Liver (tissue), 9 donors: ENCODE results near the gene PLA2G6. TPM values are rescaled to one million over a fixed set of nuclear protein-coding genes. Genes with fewer than 3 reads are reported as not detected.

ENCODE experiments used
- DNase-seq: peaks from one replicate; pipeline ENCODE4 v3.0.0-alpha.2; 2017; ENCODE audit warnings: low spot score
- H3K27ac ChIP-seq, 2 donors: one replicate each; pipeline ENCODE4 v1.7.0; 2013; ENCODE audit warnings: inconsistent platforms in 2 of 2, low read length in 2 of 2, control low read depth in 1 of 2, low read depth in 1 of 2, mild to moderate bottlenecking in 1 of 2
- H3K27me3 ChIP-seq, 4 donors: one replicate each; pipeline versions ENCODE4 v1.6.1 to v1.7.0; 2013; ENCODE audit warnings: low read length in 3 of 4, inconsistent platforms in 1 of 4, mild to moderate bottlenecking in 1 of 4, moderate library complexity in 1 of 4; ENCODE audit not compliant: control insufficient read depth in 4 of 4, insufficient read depth in 4 of 4
- H3K36me3 ChIP-seq, 4 donors: one replicate each; pipeline versions ENCODE4 v1.6.1 to v1.7.0; 2013; ENCODE audit warnings: low read length in 3 of 4, mild to moderate bottlenecking in 3 of 4, low read depth in 1 of 4, moderate library complexity in 1 of 4; ENCODE audit not compliant: control insufficient read depth in 4 of 4, insufficient read depth in 3 of 4
- H3K4me1 ChIP-seq, 4 donors: one replicate each; pipeline versions ENCODE4 v1.6.1 to v1.7.0; 2013; ENCODE audit warnings: low read length in 3 of 4, mild to moderate bottlenecking in 3 of 4, moderate library complexity in 1 of 4; ENCODE audit not compliant: control insufficient read depth in 4 of 4, insufficient read depth in 4 of 4
- H3K4me3 ChIP-seq, 3 donors: one replicate each; pipeline versions ENCODE4 v1.6.1 to v1.7.0; 2013; ENCODE audit warnings: low read length in 3 of 3, control low read depth in 1 of 3, low read depth in 1 of 3, mild to moderate bottlenecking in 1 of 3
- H3K9ac ChIP-seq, 2 donors: one replicate each; pipeline ENCODE4 v1.7.0; 2013; ENCODE audit warnings: low read length in 2 of 2, mild to moderate bottlenecking in 2 of 2, moderate library complexity in 2 of 2, control low read depth in 1 of 2, low read depth in 1 of 2
- H3K9me3 ChIP-seq, 4 donors: one replicate each; pipeline versions ENCODE4 v1.6.1 to v1.7.0; 2013; ENCODE audit warnings: low read length in 3 of 4; ENCODE audit not compliant: control insufficient read depth in 4 of 4
- FOXA1 ChIP-seq: IDR thresholded peaks from 2 replicates; pipeline ENCODE4 v1.6.1; 2016; ENCODE audit warnings: antibody characterized with exemption
- GABPA ChIP-seq, 2 donors: IDR thresholded peaks in 1 of 2; conservative IDR thresholded peaks in 1 of 2; 2 replicates each; pipeline ENCODE4 v1.6.1; 2016; ENCODE audit warnings: antibody characterized with exemption in 2 of 2, mild to moderate bottlenecking in 1 of 2, moderate library complexity in 1 of 2
- HNF4G ChIP-seq: IDR thresholded peaks from 2 replicates; pipeline ENCODE4 v1.6.1; 2016; ENCODE audit warnings: antibody characterized with exemption
- NR2F2 ChIP-seq: IDR thresholded peaks from 2 replicates; pipeline ENCODE4 v1.6.1; 2016; ENCODE audit warnings: antibody characterized with exemption
- RAD21 ChIP-seq, 2 donors: IDR thresholded peaks; 2 replicates each; pipeline ENCODE4 v1.6.1; 2016; ENCODE audit warnings: antibody characterized with exemption in 2 of 2, mild to moderate bottlenecking in 2 of 2
- RXRA ChIP-seq, 2 donors: IDR thresholded peaks; 2 replicates each; pipeline ENCODE4 v1.6.1; 2017 to 2018; ENCODE audit warnings: antibody characterized with exemption in 2 of 2, mild to moderate bottlenecking in 1 of 2
- SP1 ChIP-seq: IDR thresholded peaks from 2 replicates; pipeline ENCODE4 v1.6.1; 2018; ENCODE audit warnings: antibody characterized with exemption, mild to moderate bottlenecking
- TAF1 ChIP-seq: conservative IDR thresholded peaks from 2 replicates; pipeline ENCODE4 v1.6.1; 2016; ENCODE audit warnings: antibody characterized with exemption, mild to moderate bottlenecking
- YY1 ChIP-seq: IDR thresholded peaks from 2 replicates; pipeline ENCODE4 v1.6.1; 2016; ENCODE audit warnings: antibody characterized with exemption, mild to moderate bottlenecking
- WGBS: extraction: QIAGEN DNeasy Blood & Tissue Kit; methylation state at CpG from one replicate; pipeline ENCODE4 v1.1.7; 2013; 5-methylcytosine and 5-hydroxymethylcytosine counted together
- polyA plus RNA-seq, 2 donors: library from polyadenylated mRNA; stranded (reverse) in 1 of 2; unstranded in 1 of 2; fragments of 200-250 nt in 1 of 2; fragments of >200 nt in 1 of 2; fragmentation: Nextera tagmentation in 1 of 2; extraction: Ambion mirVana in 1 of 2; gene quantifications; one replicate each; pipeline versions ENCODE4 v1.2.1 to v1.2.3, GENCODE V29; 2013 to 2015
- total RNA-seq, 2 donors: library from RNA; depleted of rRNA; stranded (reverse); fragments of >200 nt; gene quantifications; one replicate each; pipeline ENCODE4 v1.2.3, GENCODE V29; 2014
- TF ChIP-seq, protein P1 (sequence below): IDR thresholded peaks from 2 replicates; pipeline ENCODE4 v1.6.1; 2016; ENCODE audit warnings: antibody characterized with exemption
- TF ChIP-seq, protein P2 (sequence below): fragments of 150-350 bp; IDR thresholded peaks from 2 replicates; pipeline ENCODE4 v1.5.1; 2017; ENCODE audit warnings: improper control_type of control experiment, low read depth, low read length; ENCODE audit not compliant: missing input control
- TF ChIP-seq, protein P3 (sequence below): IDR thresholded peaks from 2 replicates; pipeline ENCODE4 v1.6.1; 2016; ENCODE audit warnings: antibody characterized with exemption
- TF ChIP-seq, protein P4 (sequence below): IDR thresholded peaks from 2 replicates; pipeline ENCODE4 v1.6.1; 2016; ENCODE audit warnings: antibody characterized with exemption, mild to moderate bottlenecking
- donor health status: healthy.
- donor health status: healthy.
- donor health status: healthy.
- donor health status: healthy.
- donor health status: healthy.

PLA2G6 gene
- total and polyA plus RNA-seq, 4 donors: 5.7 to 9.0 (median 7.2) TPM

DNA sequence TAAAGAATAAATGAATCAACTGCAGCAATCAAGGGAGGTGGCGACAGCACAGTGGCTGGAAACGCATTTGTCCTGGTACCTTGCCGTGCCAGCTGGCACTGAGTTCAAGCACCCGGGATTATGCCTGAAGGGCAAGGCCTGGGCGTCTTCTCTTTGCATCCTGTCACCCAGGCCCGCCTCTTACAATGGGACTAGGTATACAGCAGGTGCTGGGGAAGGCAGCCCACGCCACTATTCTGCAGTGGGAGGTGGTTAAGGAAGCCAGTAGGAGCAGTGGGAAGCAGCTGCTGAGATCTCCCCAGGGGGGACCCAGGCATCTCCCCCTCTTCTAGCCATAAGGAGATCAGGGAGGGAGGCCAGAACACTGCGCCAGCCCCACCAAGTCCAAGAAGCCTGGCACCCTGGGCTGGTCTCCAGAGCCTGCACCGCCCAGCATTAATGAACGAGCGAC is 55.9 kb downstream of the PLA2G6 start:
- DNase-seq: no peak
- WGBS: 91% methylated on average over 11 of the region's 11 CpGs
- Histone ChIP-seq H3K36me3 (peaks cover 0 to 6% (median under 1%) of the 10 kb centered on the region in 4 donors), H3K27me3 (no peaks in the 10 kb centered on the region), H3K9me3 (no peaks in the 10 kb centered on the region), H3K9ac (no peak overlapping the region), H3K27ac (no peak overlapping the region), H3K4me1 (no peaks in the 10 kb centered on the region), H3K4me3 (no peak overlapping the region)
- TF ChIP-seq RXRA (IDR thresholded peaks at IDR 0.05) (no peak), SP1 (no peak), YY1 (no peak), NR2F2 (no peak)
- TF ChIP-seq, protein P1, sequence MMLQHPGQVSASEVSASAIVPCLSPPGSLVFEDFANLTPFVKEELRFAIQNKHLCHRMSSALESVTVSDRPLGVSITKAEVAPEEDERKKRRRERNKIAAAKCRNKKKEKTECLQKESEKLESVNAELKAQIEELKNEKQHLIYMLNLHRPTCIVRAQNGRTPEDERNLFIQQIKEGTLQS: no peak

DNA sequence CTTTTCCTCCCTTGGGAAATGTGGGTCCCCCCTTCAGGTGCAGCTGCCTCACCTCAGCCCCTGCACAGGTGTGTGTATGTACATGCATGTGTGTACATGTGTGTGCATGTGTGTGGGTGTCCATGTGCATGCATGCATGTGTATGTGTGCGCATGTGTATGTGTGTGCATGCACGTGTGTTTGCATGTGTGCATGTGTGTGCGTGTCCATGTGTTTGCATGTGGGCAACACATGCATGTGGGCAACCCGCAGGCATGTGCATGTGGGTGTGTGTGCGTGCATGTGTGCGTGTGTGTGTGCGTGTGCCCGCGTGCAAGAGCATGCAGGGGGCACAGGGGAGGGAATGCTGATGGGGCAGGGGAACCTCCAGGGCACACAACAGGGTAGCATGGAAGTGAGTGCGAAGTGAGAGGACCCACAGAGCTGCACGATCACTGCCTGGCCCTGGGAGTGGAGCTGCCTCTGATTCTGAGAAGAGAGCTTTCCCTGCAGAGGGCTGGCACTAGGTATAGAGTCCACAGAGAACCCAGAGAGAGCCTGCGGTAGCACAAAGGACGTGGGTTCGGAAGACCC is 56.5 kb downstream of the PLA2G6 start:
- H3K4me3 ChIP-seq: no peak overlapping the region
- TF ChIP-seq, protein P2, sequence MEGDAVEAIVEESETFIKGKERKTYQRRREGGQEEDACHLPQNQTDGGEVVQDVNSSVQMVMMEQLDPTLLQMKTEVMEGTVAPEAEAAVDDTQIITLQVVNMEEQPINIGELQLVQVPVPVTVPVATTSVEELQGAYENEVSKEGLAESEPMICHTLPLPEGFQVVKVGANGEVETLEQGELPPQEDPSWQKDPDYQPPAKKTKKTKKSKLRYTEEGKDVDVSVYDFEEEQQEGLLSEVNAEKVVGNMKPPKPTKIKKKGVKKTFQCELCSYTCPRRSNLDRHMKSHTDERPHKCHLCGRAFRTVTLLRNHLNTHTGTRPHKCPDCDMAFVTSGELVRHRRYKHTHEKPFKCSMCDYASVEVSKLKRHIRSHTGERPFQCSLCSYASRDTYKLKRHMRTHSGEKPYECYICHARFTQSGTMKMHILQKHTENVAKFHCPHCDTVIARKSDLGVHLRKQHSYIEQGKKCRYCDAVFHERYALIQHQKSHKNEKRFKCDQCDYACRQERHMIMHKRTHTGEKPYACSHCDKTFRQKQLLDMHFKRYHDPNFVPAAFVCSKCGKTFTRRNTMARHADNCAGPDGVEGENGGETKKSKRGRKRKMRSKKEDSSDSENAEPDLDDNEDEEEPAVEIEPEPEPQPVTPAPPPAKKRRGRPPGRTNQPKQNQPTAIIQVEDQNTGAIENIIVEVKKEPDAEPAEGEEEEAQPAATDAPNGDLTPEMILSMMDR: no peak
- TF ChIP-seq TAF1 (no peak), RAD21 (IDR thresholded peaks at IDR 0.05) (no peak), RXRA (IDR thresholded peaks at IDR 0.05) (no peak), FOXA1 (no peak), NR2F2 (no peak), GABPA (IDR thresholded peaks at IDR 0.05 in 1 of 2, conservative IDR thresholded peaks at IDR 0.05 in 1 of 2) (no peak), HNF4G (no peak)
- TF ChIP-seq, protein P3, sequence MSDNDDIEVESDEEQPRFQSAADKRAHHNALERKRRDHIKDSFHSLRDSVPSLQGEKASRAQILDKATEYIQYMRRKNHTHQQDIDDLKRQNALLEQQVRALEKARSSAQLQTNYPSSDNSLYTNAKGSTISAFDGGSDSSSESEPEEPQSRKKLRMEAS: no peak
- TF ChIP-seq, protein P4, sequence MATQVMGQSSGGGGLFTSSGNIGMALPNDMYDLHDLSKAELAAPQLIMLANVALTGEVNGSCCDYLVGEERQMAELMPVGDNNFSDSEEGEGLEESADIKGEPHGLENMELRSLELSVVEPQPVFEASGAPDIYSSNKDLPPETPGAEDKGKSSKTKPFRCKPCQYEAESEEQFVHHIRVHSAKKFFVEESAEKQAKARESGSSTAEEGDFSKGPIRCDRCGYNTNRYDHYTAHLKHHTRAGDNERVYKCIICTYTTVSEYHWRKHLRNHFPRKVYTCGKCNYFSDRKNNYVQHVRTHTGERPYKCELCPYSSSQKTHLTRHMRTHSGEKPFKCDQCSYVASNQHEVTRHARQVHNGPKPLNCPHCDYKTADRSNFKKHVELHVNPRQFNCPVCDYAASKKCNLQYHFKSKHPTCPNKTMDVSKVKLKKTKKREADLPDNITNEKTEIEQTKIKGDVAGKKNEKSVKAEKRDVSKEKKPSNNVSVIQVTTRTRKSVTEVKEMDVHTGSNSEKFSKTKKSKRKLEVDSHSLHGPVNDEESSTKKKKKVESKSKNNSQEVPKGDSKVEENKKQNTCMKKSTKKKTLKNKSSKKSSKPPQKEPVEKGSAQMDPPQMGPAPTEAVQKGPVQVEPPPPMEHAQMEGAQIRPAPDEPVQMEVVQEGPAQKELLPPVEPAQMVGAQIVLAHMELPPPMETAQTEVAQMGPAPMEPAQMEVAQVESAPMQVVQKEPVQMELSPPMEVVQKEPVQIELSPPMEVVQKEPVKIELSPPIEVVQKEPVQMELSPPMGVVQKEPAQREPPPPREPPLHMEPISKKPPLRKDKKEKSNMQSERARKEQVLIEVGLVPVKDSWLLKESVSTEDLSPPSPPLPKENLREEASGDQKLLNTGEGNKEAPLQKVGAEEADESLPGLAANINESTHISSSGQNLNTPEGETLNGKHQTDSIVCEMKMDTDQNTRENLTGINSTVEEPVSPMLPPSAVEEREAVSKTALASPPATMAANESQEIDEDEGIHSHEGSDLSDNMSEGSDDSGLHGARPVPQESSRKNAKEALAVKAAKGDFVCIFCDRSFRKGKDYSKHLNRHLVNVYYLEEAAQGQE: no peak
- no peaks in the 10 kb centered on the region for H3K27me3 ChIP-seq
- no peak for DNase-seq
- H3K9me3 ChIP-seq: no peaks in the 10 kb centered on the region
- H3K9ac ChIP-seq: no peak overlapping the region
- no peak overlapping the region for H3K27ac ChIP-seq
- H3K4me1 ChIP-seq: no peaks in the 10 kb centered on the region
- 96% methylated on average over 14 of the region's 14 CpGs for WGBS
- H3K36me3 ChIP-seq: peaks cover 0 to 6% (median under 1%) of the 10 kb centered on the region in 4 donors
